Skin of body (tissue), 1 donor: ENCODE data around the gene DYRK3. TPM values are rescaled to one million over a fixed set of nuclear protein-coding genes. Genes with fewer than 3 reads are reported as not detected.

ENCODE experiments used
- total RNA-seq: library from RNA; depleted of rRNA; stranded (reverse); fragments of >200 nt; gene quantifications from one replicate; pipeline ENCODE4 v1.2.3, GENCODE V29; 2014

DYRK3 gene
- total RNA-seq, 1 donor from 2014 or later = 8.2 TPM

Other genes starting within 250 kb of the DYRK3 start
- gene IKBKE, start 165.1 kb upstream of the DYRK3 start, total RNA-seq = 6.5 TPM
- gene RASSF5, start 128.0 kb upstream of the DYRK3 start, total RNA-seq = 9.3 TPM
- gene EIF2D, start 23.1 kb upstream of the DYRK3 start, total RNA-seq = 36.6 TPM
- gene MAPKAPK2, start 49.4 kb downstream of the DYRK3 start, total RNA-seq = 33.5 TPM
- not detected for gene IL19, start 135.2 kb downstream of the DYRK3 start, total RNA-seq
- 1.4 TPM for gene IL10, start 137.0 kb downstream of the DYRK3 start, total RNA-seq
- 0.59 TPM for gene IL20, start 230.1 kb downstream of the DYRK3 start, total RNA-seq